ENCODE measurements around the gene ETV6.

ETV6 gene

GRCh38 chr12:11755302-11755930 lies 105.9 kb downstream of the ETV6 start:
- in situ Hi-C loops (cut with MboI; ENCODE audit: low sequenced_read_pairs) = no loop called here

- in situ Hi-C loops (cut with MboI; ENCODE audit: low sequenced_read_pairs) = no loop called here
These were observed 106.5 kb downstream of the ETV6 start for GRCh38 chr12:11756022-11756421.

- in situ Hi-C loops (cut with MboI; ENCODE audit: low sequenced_read_pairs) = no loop called here
These were observed 107.0 kb downstream of the ETV6 start for GRCh38 chr12:11756523-11756922.

GRCh38 chr12:11757095-11757494 lies 107.6 kb downstream of the ETV6 start:
- in situ Hi-C loops (cut with MboI; ENCODE audit: low sequenced_read_pairs) = no loop called here

GRCh38 chr12:11757531-11757930 lies 108.1 kb downstream of the ETV6 start:
- in situ Hi-C loops (cut with MboI; ENCODE audit: low sequenced_read_pairs) = no loop called here

GRCh38 chr12:11758087-11758486 lies 108.6 kb downstream of the ETV6 start:
- in situ Hi-C loops (cut with MboI; ENCODE audit: low sequenced_read_pairs) = no loop called here

GRCh38 chr12:11758510-11759493 lies 109.3 kb downstream of the ETV6 start:
- in situ Hi-C loops (cut with MboI; ENCODE audit: low sequenced_read_pairs) = no loop called here

GRCh38 chr12:11759494-11759878 lies 110.0 kb downstream of the ETV6 start:
- in situ Hi-C loops (cut with MboI; ENCODE audit: low sequenced_read_pairs) = no loop called here

- in situ Hi-C loops (cut with MboI; ENCODE audit: low sequenced_read_pairs) = no loop called here
These were observed 110.4 kb downstream of the ETV6 start for GRCh38 chr12:11759899-11760298.

- in situ Hi-C loops (cut with MboI; ENCODE audit: low sequenced_read_pairs) = no loop called here
These were observed 112.5 kb downstream of the ETV6 start for GRCh38 chr12:11761869-11762567.

GRCh38 chr12:11762723-11763326 lies 113.4 kb downstream of the ETV6 start:
- in situ Hi-C loops (cut with MboI; ENCODE audit: low sequenced_read_pairs) = no loop called here

GRCh38 chr12:11763760-11764520 lies 114.5 kb downstream of the ETV6 start:
- in situ Hi-C loops (cut with MboI; ENCODE audit: low sequenced_read_pairs) = no loop called here

GRCh38 chr12:11764837-11765236 lies 115.4 kb downstream of the ETV6 start:
- in situ Hi-C loops (cut with MboI; ENCODE audit: low sequenced_read_pairs) = no loop called here

- in situ Hi-C loops (cut with MboI; ENCODE audit: low sequenced_read_pairs) = no loop called here
These were observed 115.9 kb downstream of the ETV6 start for GRCh38 chr12:11765421-11765816.

- in situ Hi-C loops (cut with MboI; ENCODE audit: low sequenced_read_pairs) = no loop called here
These were observed 116.6 kb downstream of the ETV6 start for GRCh38 chr12:11765817-11766794.

- in situ Hi-C loops (cut with MboI; ENCODE audit: low sequenced_read_pairs) = no loop called here
These were observed 117.7 kb downstream of the ETV6 start for GRCh38 chr12:11767029-11767724.

GRCh38 chr12:11767798-11768197 lies 118.3 kb downstream of the ETV6 start:
- in situ Hi-C loops (cut with MboI; ENCODE audit: low sequenced_read_pairs) = no loop called here

GRCh38 chr12:11768233-11768965 lies 118.9 kb downstream of the ETV6 start:
- in situ Hi-C loops (cut with MboI; ENCODE audit: low sequenced_read_pairs) = no loop called here
